ENCODE measurements around the gene NKX2-3. TPM values are rescaled to one million over a fixed set of nuclear protein-coding genes. Genes with fewer than 3 reads are reported as not detected.

Gene NKX2-3
- total and polyA plus RNA-seq, 2 donors from 2014 or later = not detected

DNA sequence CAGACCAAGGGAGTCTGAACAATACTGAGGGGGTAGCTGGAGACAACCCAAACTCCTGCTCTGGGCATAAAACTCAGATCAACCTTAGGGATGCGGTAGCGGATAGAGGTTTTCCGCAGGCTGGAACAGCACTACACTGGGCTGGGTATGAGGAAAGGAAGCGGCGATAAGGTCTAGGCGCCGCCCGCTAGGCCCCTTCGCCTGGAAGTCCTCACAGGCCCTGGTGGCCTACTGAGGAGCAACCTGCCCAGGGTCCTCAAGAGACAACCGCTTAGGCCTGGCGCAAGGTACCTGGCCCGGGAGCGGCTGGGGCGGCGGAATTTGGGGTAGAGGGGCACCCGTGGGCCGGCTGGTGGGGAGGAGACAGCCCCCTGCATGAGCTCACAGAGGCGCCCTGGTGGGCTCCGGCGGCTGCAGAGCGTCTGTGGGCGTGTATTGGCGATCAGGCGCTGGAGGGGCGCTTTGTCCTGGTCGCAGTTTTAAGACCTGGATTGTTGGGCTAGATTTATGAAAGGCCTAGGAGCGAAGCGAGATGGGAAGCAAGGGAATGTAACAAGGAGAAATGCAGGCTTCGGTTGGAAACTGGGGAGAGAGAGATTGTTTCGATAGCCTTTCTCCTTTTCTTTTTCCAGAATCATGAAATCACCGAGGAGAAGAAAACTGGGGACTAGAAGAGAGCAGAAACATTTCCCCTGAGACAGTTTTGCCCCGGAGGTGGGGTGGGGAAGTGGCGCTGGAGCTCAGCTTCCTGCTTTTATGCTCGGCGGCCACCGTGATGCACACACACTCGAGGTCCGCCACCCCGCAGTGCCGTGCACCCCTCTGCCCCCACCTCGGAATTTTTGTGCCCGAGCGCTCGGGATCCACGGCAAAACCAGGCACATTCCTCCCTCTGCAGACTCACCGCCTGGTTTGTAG, 2.4 kb upstream of the NKX2-3 start:
- Histone ChIP-seq H3K27me3 (ENCODE audit: control insufficient read depth, insufficient read depth, low read length) (peaks cover 88% of the 10 kb centered on the region), H3K27ac (ENCODE audit: low read depth in 2 of 2, low read length in 2 of 2) (no peak overlapping the region), H3K9ac (ENCODE audit: low read length in 3 of 3) (no peak overlapping the region), H3K4me1 (ENCODE audit: control insufficient read depth in 2 of 3, insufficient read depth in 2 of 3, low read depth in 1 of 3, low read length in 3 of 3) (peaks cover 0 to 9% (median 0%) of the 10 kb centered on the region in 3 donors), H3K36me3 (ENCODE audit: control insufficient read depth in 2 of 3, insufficient read depth in 3 of 3, low read length in 3 of 3) (no peaks in the 10 kb centered on the region), H3K4me3 (ENCODE audit: low read length in 3 of 3) (no peak overlapping the region), H3K9me3 (ENCODE audit: control insufficient read depth in 2 of 3, insufficient read depth in 1 of 3, low read length in 3 of 3) (no peaks in the 10 kb centered on the region)
- intact Hi-C loops (cut with DNase I) = no loop called here
- FAIRE-seq = no peak
- TF ChIP-seq, protein P1, sequence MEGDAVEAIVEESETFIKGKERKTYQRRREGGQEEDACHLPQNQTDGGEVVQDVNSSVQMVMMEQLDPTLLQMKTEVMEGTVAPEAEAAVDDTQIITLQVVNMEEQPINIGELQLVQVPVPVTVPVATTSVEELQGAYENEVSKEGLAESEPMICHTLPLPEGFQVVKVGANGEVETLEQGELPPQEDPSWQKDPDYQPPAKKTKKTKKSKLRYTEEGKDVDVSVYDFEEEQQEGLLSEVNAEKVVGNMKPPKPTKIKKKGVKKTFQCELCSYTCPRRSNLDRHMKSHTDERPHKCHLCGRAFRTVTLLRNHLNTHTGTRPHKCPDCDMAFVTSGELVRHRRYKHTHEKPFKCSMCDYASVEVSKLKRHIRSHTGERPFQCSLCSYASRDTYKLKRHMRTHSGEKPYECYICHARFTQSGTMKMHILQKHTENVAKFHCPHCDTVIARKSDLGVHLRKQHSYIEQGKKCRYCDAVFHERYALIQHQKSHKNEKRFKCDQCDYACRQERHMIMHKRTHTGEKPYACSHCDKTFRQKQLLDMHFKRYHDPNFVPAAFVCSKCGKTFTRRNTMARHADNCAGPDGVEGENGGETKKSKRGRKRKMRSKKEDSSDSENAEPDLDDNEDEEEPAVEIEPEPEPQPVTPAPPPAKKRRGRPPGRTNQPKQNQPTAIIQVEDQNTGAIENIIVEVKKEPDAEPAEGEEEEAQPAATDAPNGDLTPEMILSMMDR (IDR thresholded peaks at IDR 0.05; ENCODE audit: borderline replicate concordance, extremely low read depth, insufficient read depth) = no peak
- no peak for DNase-seq

DNA sequence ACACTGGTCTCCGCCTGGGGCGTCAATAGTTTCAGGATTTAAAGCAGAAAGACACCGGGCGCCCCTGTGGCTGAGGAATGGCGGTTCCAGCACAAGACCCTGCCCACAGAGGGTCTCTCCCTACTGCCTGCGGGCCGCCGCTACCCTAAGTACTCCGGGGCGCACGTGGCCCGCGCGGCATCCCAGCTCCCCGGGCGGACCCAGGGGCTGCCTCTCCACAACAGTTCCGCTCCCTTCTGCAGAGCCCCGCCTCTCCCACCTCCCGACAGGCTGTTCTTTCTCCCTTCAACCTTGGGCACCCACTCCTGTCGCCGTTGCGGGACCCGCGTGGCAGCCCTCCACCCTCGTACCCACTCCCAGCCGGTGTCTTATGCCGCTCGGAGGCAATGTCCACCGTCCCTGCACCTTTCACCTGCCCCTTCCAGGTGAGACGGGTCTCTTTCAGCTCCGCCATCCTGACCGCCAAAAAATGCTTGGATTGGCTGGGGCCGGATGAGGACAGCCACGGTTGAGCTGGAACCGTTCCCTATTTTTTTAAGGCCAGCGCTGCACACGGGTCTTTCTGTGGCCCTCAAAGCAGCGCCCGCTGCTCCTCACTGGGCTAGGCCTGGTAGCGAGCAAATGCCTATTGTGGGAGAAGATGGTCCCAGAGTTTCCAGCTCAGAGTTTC, 1.6 kb upstream of the NKX2-3 start:
- FAIRE-seq (no peak), DNase-seq (no peak)
- H3K36me3 ChIP-seq (ENCODE audit: control insufficient read depth in 2 of 3, insufficient read depth in 3 of 3, low read length in 3 of 3) = no peaks in the 10 kb centered on the region
- H3K4me1 ChIP-seq (ENCODE audit: control insufficient read depth in 2 of 3, insufficient read depth in 2 of 3, low read depth in 1 of 3, low read length in 3 of 3) = peaks cover 0 to 9% (median 0%) of the 10 kb centered on the region in 3 donors
- intact Hi-C loops (cut with DNase I) = no loop called here
- H3K9me3 ChIP-seq (ENCODE audit: control insufficient read depth in 2 of 3, insufficient read depth in 1 of 3, low read length in 3 of 3) = no peaks in the 10 kb centered on the region
- TF ChIP-seq, protein P1 (IDR thresholded peaks at IDR 0.05; ENCODE audit: borderline replicate concordance, extremely low read depth, insufficient read depth) = no peak
- H3K9ac ChIP-seq (ENCODE audit: low read length in 3 of 3) = no peak overlapping the region
- no peak overlapping the region for H3K27ac ChIP-seq (ENCODE audit: low read depth in 2 of 2, low read length in 2 of 2)
- H3K4me3 ChIP-seq (ENCODE audit: low read length in 3 of 3) = no peak overlapping the region
- H3K27me3 ChIP-seq (ENCODE audit: control insufficient read depth, insufficient read depth, low read length) = peaks cover 87% of the 10 kb centered on the region

DNA sequence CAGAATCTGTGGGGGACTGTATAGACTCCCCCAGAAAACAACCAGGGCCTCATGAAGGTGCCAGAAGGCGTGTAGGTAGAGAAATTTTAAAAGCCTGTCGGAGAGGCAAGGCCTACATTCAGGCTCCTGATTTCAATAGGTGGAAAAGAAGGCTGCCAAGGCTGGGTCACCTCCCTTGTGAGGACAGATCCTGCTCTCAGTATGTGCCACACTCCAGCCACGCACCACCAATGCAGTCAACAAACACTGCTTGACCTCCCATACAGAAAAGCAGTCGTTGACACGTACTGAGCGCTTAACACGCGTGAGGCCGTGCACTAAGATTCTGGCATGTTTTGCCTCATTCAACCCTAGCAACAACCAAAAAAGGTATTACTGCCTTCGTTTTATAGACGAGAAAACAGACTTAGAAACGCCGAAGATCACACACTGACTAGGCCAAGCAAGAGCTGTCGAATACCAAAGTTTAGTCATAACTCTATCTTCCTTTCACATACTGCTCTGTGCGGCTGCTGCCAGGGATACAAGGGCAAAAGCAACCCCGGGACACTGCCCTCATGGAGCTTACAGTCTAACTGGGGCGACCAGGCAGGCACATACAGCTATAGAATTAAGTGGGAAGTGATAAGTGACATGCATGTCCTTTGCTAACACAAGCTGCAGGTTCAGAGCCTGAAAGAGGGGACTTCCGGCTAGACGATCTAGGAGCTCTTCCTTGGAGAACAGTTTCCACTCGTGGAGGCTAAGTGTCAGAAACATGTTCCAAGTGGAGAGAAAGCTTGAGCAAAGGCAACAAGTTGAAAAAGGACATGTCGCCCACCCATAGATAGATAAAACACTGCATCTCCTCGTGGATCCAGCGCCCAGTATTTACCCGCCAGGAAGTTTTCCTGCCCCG, 797 bp upstream of the NKX2-3 start:
- H3K9ac ChIP-seq (ENCODE audit: low read length in 3 of 3) = no peak overlapping the region
- H3K4me1 ChIP-seq (ENCODE audit: control insufficient read depth in 2 of 3, insufficient read depth in 2 of 3, low read depth in 1 of 3, low read length in 3 of 3) = peaks cover 0 to 11% (median 0%) of the 10 kb centered on the region in 3 donors
- peaks cover 86% of the 10 kb centered on the region for H3K27me3 ChIP-seq (ENCODE audit: control insufficient read depth, insufficient read depth, low read length)
- no peaks in the 10 kb centered on the region for H3K36me3 ChIP-seq (ENCODE audit: control insufficient read depth in 2 of 3, insufficient read depth in 3 of 3, low read length in 3 of 3)
- intact Hi-C loops (cut with DNase I) = no loop called here
- no peak for DNase-seq
- H3K4me3 ChIP-seq (ENCODE audit: low read length in 3 of 3) = no peak overlapping the region
- TF ChIP-seq, protein P1 (IDR thresholded peaks at IDR 0.05; ENCODE audit: borderline replicate concordance, extremely low read depth, insufficient read depth) = no peak
- no peak for FAIRE-seq
- H3K27ac ChIP-seq (ENCODE audit: low read depth in 2 of 2, low read length in 2 of 2) = no peak overlapping the region
- H3K9me3 ChIP-seq (ENCODE audit: control insufficient read depth in 2 of 3, insufficient read depth in 1 of 3, low read length in 3 of 3) = no peaks in the 10 kb centered on the region
